GM21825 (cell line): ENCODE measurements around the gene KRTAP6-1.

Source experiments
- ATAC-seq: cut with Tn5 transposase; IDR thresholded peaks from one replicate; pipeline ENCODE4 v1.9.1; 2021; ENCODE audit warnings: mild to moderate bottlenecking, moderate library complexity; ENCODE audit not compliant: unreplicated experiment

KRTAP6-1 gene

GRCh38 chr21:30579346-30579745, 34.4 kb downstream of the KRTAP6-1 start:
- no peak for ATAC-seq

- ATAC-seq = no peak
Measured at GRCh38 chr21:30577766-30578165, 36.0 kb downstream of the KRTAP6-1 start.

- ATAC-seq = no peak
Measured at GRCh38 chr21:30567617-30568016, 46.1 kb downstream of the KRTAP6-1 start.

GRCh38 chr21:30563630-30564029, 50.1 kb downstream of the KRTAP6-1 start:
- ATAC-seq = no peak
